GM19025 (cell line): ENCODE results near the gene DSTN.

ENCODE experiments used
- ATAC-seq: cut with Tn5 transposase; IDR thresholded peaks from one replicate; pipeline ENCODE4 v1.9.1; 2021; ENCODE audit warnings: mild to moderate bottlenecking, low read depth, moderate library complexity; ENCODE audit not compliant: unreplicated experiment

Gene DSTN

DNA sequence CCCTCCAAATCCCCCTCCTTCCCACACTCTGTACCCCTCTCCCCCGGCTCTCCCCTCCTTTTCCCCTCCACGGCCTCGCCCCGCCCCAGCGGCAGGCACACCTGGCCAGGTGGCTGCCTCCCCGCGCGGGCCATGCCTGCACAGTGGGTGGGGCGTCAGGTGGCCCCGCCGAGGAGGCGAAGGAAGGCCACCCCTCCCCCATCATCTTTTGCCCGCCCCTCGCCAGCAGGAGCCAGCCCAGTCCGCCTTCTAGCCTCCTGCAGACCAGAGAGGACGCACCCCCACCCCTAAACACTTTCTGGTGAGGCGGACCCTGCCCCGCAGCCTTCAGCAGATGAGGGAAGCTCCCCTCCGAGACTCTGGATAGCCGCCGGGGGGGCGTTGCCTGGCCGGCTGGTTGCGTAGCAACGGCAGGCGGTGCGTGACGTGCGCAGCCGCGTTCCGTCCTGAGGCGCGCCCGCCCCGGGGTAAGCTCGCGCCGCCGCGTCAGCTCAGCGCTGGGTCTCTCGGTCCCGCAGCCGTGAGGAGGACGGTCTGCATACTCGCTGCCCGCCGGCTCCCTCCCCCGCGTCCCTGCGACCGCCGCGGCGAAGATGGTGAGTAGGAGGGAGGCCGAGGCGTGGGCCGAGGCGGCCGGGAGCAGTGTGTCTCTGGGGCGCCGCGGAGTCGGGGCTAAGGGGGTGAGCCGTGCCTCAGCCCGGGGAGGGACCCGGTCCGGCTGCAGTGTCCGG is at the start of gene DSTN:
DSTN (plus strand) TSS at position 460 of the 731 bp plus-strand sequence; CDS start at position 594, 134 bp downstream.
- peak; percentile 93 for ATAC-seq

DNA sequence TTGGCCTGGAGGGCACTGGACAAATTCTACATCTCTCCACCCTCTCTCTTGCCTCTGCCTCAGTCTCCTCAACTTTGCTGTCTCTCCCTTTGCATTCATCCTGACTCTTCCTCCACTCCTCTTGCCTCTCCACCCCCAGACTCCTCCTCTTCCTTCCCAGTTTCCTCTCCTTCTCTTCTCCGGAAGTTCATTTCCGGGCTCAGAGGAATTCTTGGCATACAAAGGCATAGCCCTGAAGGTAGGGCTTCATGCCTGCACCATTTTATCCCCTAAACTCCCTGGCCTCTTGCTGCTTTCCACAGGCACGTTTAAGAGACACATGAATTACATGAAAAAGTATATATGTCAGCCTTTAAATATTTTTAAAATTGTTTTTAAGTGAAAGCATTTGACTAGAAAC is 49.3 kb upstream of the DSTN start:
- no peak for ATAC-seq

DNA sequence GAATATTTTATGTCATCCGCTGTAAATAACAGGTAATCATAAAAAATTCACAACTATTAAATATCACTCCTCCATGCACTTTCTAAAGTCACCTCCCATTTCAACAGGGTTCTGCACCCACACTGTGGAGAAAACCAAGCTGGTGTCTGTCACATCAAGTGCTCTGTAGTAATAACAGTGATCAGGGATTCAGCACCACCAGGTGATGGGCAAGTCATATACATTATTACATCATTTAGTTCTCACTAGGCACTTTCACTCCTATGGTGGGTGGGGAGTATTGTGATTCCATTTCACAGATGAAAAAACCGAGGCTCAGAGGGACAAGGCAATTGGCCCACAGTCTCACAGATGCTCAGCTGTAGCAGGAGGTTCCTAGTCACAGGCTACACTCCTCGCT is 47.3 kb upstream of the DSTN start:
- no peak for ATAC-seq

DNA sequence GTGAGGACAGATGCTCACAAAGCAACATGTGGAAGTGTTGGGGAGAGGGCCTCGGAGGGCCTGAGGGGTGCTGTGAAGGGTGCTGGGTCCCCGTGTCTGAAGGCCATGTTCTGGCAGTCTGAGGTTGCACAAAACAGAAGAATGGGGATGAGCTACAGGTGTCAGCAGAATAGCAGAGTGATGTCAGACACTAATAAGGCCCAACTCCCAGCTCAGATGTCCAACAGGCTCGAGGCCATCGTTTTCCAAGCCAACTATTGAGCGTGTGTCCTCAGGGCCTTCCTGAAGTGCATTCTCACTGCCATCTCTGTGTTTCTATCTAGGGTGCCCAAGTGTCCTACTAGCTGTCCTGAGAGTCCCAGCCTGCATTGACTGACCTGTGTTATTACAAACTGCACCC is 46.5 kb upstream of the DSTN start:
- ATAC-seq = no peak

DNA sequence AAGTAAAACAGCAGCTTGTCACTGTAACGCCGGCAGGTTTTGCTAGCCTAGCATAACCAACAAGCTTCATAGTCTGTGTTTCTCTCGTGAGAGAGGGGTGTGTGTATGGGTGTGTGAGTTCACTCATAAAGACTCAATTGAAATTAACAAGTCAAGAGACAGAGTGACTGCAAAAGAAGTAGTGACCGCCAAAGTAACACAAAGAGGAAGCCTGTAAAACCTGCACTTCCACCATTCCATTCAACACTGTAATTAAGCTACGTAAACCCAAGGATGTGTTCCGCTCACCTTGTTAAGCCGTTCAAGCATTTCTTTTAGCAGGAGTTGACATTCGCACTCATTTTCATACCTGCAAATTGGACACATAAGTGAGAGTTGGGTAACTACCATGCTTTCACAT is 45.3 kb upstream of the DSTN start:
- no peak for ATAC-seq

DNA sequence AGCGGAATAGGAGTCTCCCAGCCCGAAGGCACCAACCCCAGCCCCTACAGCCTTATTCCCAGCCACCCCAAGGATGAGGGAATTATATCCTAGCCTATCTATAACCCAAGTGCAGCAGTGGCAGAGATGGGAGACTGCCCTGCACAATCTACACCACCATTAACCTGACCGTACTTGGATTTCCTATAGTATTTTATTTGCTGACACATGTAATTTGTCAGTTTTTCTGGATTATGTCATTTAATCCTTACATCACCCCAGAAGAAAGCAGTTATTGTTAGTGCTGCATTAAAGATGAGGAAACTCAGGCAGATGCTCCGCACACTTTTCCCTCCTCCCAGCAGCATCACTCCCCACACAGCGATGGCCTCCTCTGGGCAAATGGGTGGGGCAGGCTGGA is 44.7 kb upstream of the DSTN start:
- ATAC-seq = no peak

DNA sequence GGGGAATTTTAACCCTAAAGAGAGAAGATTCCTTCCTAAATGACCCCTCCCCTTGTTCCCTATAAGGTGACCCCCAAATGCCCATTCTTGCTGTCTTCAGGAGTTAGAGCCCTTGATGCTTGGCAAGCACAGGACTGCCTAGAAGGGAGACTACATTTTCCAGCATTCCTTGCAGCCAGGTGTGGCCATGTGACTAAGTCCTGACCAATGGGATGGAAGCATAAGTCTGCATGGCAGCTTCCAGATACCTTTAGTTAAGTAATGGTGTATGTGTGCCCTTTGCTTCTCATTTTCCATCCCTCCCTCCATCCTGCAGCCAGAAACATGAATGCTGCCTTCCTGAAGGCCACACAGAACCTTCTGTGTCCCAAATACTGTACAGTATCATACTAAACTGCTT is 44.2 kb upstream of the DSTN start:
- ATAC-seq = no peak

DNA sequence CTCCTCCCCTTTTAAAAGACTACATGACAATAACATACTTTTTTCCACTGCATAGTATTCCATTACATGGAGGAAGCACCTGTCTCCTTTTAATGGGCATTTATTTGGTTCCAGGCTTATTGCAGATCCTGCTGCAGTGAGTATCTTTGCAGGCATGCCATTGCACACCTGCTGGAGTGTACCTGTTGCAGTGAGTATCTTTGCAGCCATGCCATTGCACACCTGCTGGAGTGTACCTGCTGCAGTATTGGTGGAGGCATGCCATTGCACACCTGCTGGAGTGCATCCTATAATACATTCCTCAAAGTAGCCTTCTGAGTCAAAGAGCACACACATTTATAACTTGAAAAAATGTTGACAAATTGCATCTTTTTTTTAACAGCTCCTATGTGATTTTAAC is 40.3 kb upstream of the DSTN start:
- no peak for ATAC-seq

DNA sequence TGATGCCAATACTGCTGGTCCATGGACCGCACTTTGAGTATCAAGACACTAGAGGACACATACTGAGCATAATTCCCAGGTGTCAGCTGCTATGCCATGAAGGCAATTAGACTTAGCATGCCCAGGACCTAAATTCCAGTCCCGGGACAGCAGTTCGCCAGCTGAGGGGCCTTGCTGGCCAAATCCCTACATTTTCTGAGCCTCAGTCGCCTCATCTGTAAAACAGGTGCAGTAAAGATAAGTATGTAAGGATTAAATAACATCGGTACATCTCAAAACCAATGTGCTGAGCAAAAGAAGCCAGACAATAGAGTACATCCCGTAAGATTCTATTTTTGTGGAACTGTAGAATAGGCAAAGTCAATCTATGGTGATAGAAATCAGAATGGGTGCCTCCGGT is 39.7 kb upstream of the DSTN start:
- ATAC-seq = no peak

DNA sequence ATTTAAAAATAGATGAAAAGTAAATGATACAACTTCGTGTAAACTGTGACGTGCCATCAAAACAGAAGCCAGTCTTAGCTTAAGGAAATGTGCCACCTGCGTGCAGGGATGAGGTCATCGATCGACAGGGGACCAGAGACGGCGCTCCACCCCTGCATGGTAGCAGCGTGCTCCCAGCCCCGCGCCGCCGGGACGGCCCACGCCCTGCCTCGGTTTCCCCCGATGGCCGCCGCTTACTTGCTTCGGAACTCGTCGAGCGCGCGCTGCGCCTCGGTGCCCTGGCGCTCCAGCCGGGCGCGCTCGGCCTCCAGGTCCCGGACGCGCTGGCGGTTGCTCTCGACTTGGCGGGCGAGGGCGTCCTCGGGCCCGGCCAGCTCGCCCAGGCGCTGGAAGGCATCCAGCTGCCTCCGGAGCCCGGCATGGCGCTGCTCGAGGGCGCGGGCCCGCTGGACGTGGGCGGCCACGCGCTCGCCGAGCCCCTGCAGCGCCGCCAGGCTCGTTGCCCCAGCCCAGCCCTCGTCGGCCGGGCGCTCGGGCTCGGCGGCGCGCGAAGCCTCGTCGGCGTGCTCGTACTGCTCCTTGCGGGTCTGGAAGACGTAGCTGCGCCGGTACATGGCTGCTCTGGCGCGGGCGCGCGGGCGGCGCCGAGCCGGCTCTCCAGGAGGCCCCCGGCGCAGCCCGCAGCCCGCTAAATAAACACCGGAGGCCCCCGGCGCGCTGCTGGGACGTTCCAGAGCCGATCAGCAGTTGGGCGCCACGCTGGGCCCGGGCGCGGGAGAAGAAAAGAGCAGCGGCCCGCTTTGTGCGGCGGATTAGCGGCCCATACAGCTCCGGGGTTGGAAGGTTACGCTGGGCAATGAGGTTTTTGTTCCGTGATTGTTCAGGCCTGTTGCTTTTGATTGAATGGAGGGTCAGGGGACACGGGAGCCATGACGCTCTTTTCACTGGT is 38.9 kb upstream of the DSTN start, which contains the start of gene BFSP1:
BFSP1 (minus strand) TSS at position 664 of the 949 bp plus-strand sequence; CDS start at position 614, 50 bp downstream.
- ATAC-seq = no peak

DNA sequence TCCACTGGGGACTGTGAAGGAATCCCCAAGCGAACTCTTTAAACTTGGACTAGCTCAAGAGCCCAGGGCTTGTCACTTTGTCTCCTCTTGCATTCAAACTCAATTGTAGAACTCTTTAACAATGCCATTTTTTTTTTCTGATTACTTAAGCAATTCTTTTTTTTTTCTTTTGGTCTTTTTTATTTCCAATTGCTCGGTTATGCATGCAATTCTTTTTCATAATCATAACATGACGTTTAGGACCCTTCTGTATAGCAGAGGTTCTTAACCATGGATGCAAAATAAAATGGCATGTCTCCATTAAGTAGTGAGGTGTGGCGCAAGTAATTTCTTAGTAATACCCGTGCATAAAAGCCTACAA is 38.2 kb upstream of the DSTN start:
- no peak for ATAC-seq

DNA sequence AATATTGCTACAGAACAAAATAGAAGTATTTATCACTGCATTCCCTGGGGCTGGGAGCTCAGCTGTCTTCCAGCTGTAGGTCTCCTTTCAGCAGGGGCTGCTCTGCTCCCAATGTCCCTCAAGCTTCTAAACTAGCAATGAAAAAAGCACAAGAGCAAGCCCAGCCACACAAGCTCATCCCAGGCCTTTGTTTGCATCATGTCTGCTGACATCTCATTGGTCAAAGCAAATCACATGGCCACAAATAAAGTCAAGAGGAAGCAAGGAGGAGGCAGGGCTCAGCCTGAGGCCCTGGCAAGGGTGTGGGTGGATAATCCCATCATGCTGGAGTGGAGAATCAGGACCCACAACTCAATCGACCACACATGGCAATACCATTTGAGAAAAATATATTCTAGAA is 36.5 kb upstream of the DSTN start:
- ATAC-seq = no peak

DNA sequence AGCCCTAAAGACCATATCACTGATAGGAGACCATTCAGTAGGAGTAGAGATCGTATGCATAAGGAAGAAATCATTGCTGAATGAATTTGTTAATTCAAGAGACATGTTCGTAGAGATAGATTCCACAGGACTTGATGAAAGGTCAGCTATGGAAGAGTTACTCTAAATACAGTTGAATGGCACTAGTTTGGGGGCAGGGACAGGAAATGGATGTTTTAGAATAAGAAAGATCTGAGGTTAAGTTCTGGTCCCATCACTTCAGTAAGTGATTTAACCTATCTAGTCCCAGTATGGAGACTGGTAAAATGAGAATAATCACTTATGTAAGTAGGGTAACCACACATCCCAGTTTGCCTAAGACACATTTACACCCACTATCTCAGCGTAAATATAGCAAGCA is 35.8 kb upstream of the DSTN start:
- no peak for ATAC-seq

DNA sequence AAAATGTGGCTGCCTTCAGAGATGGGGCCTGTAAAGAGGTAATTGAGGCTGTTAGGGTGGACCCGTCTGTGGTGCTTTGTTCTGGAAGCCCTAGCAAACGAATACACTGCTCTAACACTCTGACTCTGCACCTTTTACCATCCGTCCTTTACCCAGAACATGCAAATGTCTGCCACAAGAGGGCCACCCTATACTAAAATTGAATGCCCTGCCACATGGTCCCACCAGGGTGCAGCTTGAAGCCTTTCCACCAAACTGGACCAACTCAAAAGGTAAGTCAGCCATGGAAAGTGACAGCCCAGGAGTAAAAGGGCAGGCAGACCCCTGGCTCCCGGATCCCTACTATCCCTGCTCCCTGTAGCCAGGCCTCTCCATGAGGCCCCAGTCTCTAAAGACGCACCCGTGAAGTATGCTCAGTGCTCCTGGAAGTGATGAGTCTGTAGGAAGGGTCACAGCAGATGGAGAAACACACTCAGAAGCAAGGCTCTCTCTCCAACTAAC is 32.9 kb upstream of the DSTN start:
- ATAC-seq = no peak

DNA sequence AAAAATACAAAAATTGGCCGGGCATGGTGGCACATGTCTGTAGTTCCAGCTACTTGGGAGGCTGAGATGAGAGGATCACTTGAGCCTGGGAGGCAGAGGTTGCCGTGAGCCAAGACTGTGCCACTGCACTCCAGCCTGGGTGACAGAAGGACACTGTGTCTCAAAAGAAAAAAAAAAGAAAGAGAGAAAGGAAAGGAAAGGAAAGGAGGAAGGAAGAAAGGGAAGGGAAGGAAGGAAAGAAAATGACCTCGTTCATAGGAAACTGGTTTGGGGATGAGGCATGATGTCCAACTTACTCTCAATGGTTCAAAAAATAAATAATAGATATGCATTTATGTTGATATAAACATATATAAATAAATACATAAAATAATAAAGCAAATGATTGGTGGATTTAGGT is 31.9 kb upstream of the DSTN start:
- no peak for ATAC-seq

DNA sequence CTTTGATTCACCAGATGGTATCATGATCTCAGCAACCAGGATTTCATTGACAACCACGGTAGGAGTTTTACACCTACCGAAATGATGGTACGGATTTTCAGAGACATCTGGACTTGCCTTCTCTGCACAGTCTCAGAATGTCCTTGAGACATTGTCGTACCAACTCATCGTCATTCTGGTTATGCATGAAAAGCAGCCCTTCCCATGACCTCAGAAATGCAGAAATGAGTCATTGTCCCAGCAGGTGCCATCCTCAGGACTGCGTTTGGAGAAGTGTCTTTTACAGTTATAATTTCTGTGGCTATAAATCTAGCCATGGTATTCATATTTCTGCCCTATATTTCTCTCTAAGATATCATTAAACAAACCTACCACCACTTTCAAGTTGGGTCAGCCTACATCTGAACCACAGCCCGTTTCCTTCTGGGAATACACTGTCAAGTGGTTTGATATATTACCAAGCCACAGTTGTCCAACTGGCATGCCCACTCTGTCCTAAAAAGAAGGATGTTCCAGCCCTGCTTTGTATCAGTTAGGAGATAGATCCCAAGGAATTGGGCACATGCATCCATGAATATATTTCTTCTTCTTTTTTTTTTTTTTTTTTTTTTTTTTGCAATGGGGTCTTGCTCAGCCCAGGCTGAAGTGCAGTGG is 31.2 kb upstream of the DSTN start:
- no peak for ATAC-seq

DNA sequence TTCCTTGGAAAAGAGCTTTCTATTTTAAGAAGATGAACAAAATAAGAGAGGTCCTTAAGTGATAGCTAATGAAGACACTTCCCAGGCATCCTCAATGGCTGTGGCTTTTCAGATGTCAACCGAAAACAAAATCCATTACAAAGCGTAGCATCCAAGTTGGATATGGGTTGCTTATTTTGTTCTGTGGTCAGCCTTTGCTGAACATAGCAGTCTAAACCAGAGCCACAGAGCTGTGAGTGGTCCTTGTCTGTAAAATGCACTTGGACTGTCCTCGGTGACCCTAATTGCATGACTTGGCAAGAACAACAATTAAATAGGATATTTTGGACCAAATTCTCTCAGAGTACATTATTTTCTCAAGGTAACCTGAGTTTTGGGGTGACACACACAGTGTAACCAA is 28.3 kb upstream of the DSTN start:
- no peak for ATAC-seq

DNA sequence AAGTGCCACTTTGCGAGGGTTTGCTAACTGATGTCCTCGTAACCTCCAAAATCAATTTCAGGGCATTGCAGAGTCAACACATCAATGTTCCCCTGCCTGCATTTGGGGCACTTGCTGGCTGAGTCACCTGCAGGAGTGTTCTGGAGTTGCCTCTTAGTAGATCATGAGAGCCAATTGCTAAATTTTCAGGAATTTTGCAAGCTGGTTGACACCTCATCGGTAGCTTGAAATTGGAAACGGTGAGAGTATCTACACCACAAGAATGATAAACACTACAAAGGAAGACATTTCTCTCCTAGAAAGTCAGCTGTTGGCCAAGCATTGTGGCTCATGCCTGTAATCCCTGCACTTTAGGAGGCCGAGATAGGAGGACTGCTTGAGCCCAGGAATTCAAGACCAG is 27.9 kb upstream of the DSTN start:
- no peak for ATAC-seq

DNA sequence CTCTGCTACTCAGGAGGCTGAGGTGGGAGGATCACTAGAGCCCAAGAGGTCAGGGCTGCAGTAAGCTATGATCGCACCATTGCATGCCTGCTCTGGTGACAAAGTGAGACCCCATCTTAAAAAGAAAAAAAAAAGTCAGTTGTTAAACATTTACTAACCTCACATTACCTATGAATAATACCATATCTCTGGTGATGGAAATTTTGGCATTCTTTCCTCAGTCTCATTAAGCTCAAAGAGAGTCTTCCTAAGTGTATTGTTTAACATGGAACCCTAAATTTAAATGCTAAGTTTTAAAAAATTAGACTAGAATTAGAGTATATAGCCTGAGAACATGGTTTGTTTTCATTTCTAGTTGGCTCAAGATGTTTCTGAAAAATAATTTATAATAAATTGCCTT is 27.4 kb upstream of the DSTN start:
- ATAC-seq = no peak

DNA sequence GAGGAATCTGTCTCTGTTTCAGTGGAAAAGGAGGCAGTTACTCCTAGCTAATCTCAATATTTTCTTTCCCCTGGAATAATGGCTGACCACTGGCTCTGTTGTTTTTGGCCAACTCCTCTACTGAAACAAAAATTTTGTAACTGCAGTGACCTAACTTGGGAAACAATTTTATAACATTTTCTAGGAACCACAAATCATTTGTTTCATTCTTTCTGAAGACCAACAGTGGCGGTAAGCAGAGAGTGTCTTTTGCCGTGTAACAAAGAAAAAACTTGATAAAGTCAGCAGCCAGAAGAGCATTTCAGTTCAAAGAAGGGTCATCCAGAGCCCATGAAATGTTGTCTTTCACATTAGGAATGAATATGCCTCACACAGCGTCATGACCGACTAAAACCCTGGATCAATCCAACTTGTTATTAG is 26.9 kb upstream of the DSTN start:
- ATAC-seq = no peak

DNA sequence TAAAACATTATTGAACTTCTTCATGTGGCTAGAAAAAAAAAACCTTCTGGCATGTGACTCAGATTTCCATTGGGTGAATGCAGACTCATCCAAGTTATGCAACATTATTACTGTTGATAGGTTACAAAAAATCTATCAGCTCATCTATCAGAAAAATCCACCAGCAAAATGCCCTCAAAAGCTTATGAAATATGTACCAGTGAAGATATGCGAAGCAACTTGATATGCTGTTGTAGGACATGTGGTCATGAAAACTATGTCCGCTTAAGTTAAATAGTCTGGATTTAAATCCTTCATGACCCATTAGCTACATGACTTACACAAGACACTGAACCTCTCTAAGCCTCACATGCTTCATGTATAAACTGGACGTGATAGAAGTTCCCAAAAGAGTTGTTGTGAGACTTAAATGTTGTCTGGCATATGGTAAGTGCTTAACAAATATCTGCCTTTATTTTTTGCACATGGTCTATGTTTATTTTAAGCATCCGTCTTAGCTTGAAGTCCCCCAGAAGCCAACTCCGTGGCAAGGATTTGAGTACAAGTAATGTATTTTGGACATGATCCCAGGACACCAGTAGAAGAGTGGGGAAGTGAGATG is 26.2 kb upstream of the DSTN start:
- ATAC-seq = no peak
